Esophagus squamous epithelium (tissue), 4 donors: ENCODE data around the gene PRLHR.

Experiments
- POLR2A ChIP-seq, 4 donors: fragments of 450-650 bp; IDR thresholded peaks; one replicate each; pipeline ENCODE4 v1.6.1; 2017; ENCODE audit warnings: antibody characterized with exemption in 4 of 4, mild to moderate bottlenecking in 4 of 4, moderate library complexity in 3 of 4
- TF ChIP-seq, protein P1 (sequence below), 6 experiments: fragments of 450-650 bp in 4 of 6; fragments of 200-600 bp in 2 of 6; sonication (generic) in 2 of 6; IDR thresholded peaks; one replicate each; pipeline ENCODE4 v1.5.1; 2016 to 2019; ENCODE audit warnings: antibody characterized with exemption in 6 of 6, mild to moderate bottlenecking in 4 of 6, moderate library complexity in 4 of 6

DNA sequence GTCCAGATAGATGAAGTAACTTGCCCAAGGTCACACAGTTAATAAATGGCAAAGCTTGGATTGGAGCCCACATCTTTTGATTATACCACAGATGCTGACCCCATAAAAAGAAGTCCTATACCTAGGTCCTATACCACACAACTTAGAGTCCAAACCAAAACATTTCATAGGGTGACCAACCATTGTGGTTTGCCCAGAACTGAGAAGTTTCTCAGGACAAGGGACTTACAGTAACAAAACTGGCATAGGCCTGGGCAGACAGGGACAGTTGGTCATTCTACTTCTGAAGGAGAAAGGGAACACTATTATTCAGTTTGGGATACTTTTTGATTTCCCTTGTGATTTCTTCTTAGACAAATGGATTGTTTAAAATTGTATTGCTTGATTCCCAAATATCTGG lies 32.9 kb upstream of the PRLHR start:
- TF ChIP-seq, protein P1, sequence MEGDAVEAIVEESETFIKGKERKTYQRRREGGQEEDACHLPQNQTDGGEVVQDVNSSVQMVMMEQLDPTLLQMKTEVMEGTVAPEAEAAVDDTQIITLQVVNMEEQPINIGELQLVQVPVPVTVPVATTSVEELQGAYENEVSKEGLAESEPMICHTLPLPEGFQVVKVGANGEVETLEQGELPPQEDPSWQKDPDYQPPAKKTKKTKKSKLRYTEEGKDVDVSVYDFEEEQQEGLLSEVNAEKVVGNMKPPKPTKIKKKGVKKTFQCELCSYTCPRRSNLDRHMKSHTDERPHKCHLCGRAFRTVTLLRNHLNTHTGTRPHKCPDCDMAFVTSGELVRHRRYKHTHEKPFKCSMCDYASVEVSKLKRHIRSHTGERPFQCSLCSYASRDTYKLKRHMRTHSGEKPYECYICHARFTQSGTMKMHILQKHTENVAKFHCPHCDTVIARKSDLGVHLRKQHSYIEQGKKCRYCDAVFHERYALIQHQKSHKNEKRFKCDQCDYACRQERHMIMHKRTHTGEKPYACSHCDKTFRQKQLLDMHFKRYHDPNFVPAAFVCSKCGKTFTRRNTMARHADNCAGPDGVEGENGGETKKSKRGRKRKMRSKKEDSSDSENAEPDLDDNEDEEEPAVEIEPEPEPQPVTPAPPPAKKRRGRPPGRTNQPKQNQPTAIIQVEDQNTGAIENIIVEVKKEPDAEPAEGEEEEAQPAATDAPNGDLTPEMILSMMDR (IDR thresholded peaks at IDR 0.05), result no peak
- TF ChIP-seq POLR2A (IDR thresholded peaks at IDR 0.05), result no peak
